ENCODE data around the gene ATRAID.
A peak's percentile ranks its signal among the peaks of the same experiment; 100 is the strongest.
"Not testable (repeated sequence)": the region's sequence is repeated elsewhere in the genome, so short reads cannot be mapped to it uniquely, and the experiment has no call there.

Gene ATRAID

GRCh38 chr2:27191070-27191829, 20.6 kb upstream of the ATRAID start:
- peak; percentile 85 for DNase-seq

GRCh38 chr2:27194538-27195354, 17.1 kb upstream of the ATRAID start:
- no peaks in the 10 kb centered on the region for H3K27me3 ChIP-seq (replicated peaks; ENCODE audit: insufficient read depth, low read length)
- H3K4me1 ChIP-seq (ENCODE audit: low read length) = peaks cover 17% of the 10 kb centered on the region
- no peaks in the 10 kb centered on the region for H3K9me3 ChIP-seq (replicated peaks; ENCODE audit: insufficient read depth, low read length)
- H3F3A ChIP-seq (ENCODE audit: insufficient read depth, low read length) = peaks cover 12% of the 10 kb centered on the region
- H3K9ac ChIP-seq (ENCODE audit: low read length) = no peak overlapping the region
- no peaks in the 10 kb centered on the region for H4K20me1 ChIP-seq (ENCODE audit: insufficient read depth, low read length)
- H2AFZ ChIP-seq (ENCODE audit: low read length) = no peak overlapping the region
- H3K36me3 ChIP-seq (replicated peaks; ENCODE audit: insufficient read depth, low read length) = no peaks in the 10 kb centered on the region
- no peaks in the 10 kb centered on the region for H3K9me2 ChIP-seq (replicated peaks; ENCODE audit: insufficient read depth, low read length)
- H3K27ac ChIP-seq (ENCODE audit: low read length) = no peak overlapping the region
- no peak overlapping the region for H3K4me2 ChIP-seq (ENCODE audit: low read depth, low read length)
- no peaks in the 10 kb centered on the region for H3K79me2 ChIP-seq (ENCODE audit: low read length)
- no peak for TF ChIP-seq EZH2 (optimal IDR thresholded peaks at IDR 0.05; ENCODE audit: low read depth, low read length)
- no peak for TF ChIP-seq CTCF (IDR thresholded peaks at IDR 0.05; ENCODE audit: low read length)
- no peak for TF ChIP-seq EZH2phosphoT487 (IDR thresholded peaks at IDR 0.05; ENCODE audit: low read length)
- no peak for DNase-seq
- H3K4me3 ChIP-seq (ENCODE audit: low read length) = no peak overlapping the region

More at GRCh38 chr2:27191070-27191829, 20.6 kb upstream of the ATRAID start:
- H3K79me2 ChIP-seq (ENCODE audit: low read length) = no peaks in the 10 kb centered on the region
- no peaks in the 10 kb centered on the region for H4K20me1 ChIP-seq (ENCODE audit: insufficient read depth, low read length)
- no peaks in the 10 kb centered on the region for H3K9me2 ChIP-seq (replicated peaks; ENCODE audit: insufficient read depth, low read length)
- no peak overlapping the region for H3K4me3 ChIP-seq (ENCODE audit: low read length)
- H3K27me3 ChIP-seq (replicated peaks; ENCODE audit: insufficient read depth, low read length) = no peaks in the 10 kb centered on the region
- H3K27ac ChIP-seq (ENCODE audit: low read length) = no peak overlapping the region
- TF ChIP-seq EZH2phosphoT487 (IDR thresholded peaks at IDR 0.05; ENCODE audit: low read length) = no peak
- no peak for TF ChIP-seq EZH2 (optimal IDR thresholded peaks at IDR 0.05; ENCODE audit: low read depth, low read length)
- TF ChIP-seq CTCF (IDR thresholded peaks at IDR 0.05; ENCODE audit: low read length) = peak; percentile 86
- H3F3A ChIP-seq (ENCODE audit: insufficient read depth, low read length) = 0 out of 2 replicates have a peak, but pooled peaks cover 3% of the 10 kb centered on the region
- H3K9ac ChIP-seq (ENCODE audit: low read length) = no peak overlapping the region
- peaks cover 12% of the 10 kb centered on the region for H3K4me1 ChIP-seq (ENCODE audit: low read length)
- H3K4me2 ChIP-seq (ENCODE audit: low read depth, low read length) = no peak overlapping the region
- H2AFZ ChIP-seq (ENCODE audit: low read length) = no peak overlapping the region
- no peaks in the 10 kb centered on the region for H3K36me3 ChIP-seq (replicated peaks; ENCODE audit: insufficient read depth, low read length)
- no peaks in the 10 kb centered on the region for H3K9me3 ChIP-seq (replicated peaks; ENCODE audit: insufficient read depth, low read length)

- H3K9ac ChIP-seq (ENCODE audit: low read length); H3K27me3 ChIP-seq (replicated peaks; ENCODE audit: insufficient read depth, low read length); H3K79me2 ChIP-seq (ENCODE audit: low read length); H4K20me1 ChIP-seq (ENCODE audit: insufficient read depth, low read length); H2AFZ ChIP-seq (ENCODE audit: low read length); H3K9me3 ChIP-seq (replicated peaks; ENCODE audit: insufficient read depth, low read length); H3K27ac ChIP-seq (ENCODE audit: low read length); H3K4me2 ChIP-seq (ENCODE audit: low read depth, low read length); H3K36me3 ChIP-seq (replicated peaks; ENCODE audit: insufficient read depth, low read length); H3K9me2 ChIP-seq (replicated peaks; ENCODE audit: insufficient read depth, low read length); H3K4me3 ChIP-seq (ENCODE audit: low read length); DNase-seq: not testable (repeated sequence)
- Histone ChIP-seq H3K4me1 (ENCODE audit: low read length) (peaks cover 17% of the 10 kb centered on the region), H3F3A (ENCODE audit: insufficient read depth, low read length) (peaks cover 12% of the 10 kb centered on the region)
Observed at GRCh38 chr2:27195799-27196198, 16.0 kb upstream of the ATRAID start.

GRCh38 chr2:27198068-27198467, 13.8 kb upstream of the ATRAID start:
- H3K4me1 ChIP-seq (ENCODE audit: low read length) = peaks cover 17% of the 10 kb centered on the region
- not testable (repeated sequence) for H3K36me3 ChIP-seq (replicated peaks; ENCODE audit: insufficient read depth, low read length); H3K4me2 ChIP-seq (ENCODE audit: low read depth, low read length); H2AFZ ChIP-seq (ENCODE audit: low read length); H3K79me2 ChIP-seq (ENCODE audit: low read length); H3K4me3 ChIP-seq (ENCODE audit: low read length); H3K9ac ChIP-seq (ENCODE audit: low read length); H3K9me2 ChIP-seq (replicated peaks; ENCODE audit: insufficient read depth, low read length); H3K27me3 ChIP-seq (replicated peaks; ENCODE audit: insufficient read depth, low read length); H3K27ac ChIP-seq (ENCODE audit: low read length); DNase-seq; H4K20me1 ChIP-seq (ENCODE audit: insufficient read depth, low read length); H3K9me3 ChIP-seq (replicated peaks; ENCODE audit: insufficient read depth, low read length)
- H3F3A ChIP-seq (ENCODE audit: insufficient read depth, low read length) = peaks cover 12% of the 10 kb centered on the region
